Measurements from ENCODE around the gene PDCL2.
"Not testable (repeated sequence)": the region's sequence is repeated elsewhere in the genome, so short reads cannot be mapped to it uniquely, and the experiment has no call there.

PDCL2 gene

DNA sequence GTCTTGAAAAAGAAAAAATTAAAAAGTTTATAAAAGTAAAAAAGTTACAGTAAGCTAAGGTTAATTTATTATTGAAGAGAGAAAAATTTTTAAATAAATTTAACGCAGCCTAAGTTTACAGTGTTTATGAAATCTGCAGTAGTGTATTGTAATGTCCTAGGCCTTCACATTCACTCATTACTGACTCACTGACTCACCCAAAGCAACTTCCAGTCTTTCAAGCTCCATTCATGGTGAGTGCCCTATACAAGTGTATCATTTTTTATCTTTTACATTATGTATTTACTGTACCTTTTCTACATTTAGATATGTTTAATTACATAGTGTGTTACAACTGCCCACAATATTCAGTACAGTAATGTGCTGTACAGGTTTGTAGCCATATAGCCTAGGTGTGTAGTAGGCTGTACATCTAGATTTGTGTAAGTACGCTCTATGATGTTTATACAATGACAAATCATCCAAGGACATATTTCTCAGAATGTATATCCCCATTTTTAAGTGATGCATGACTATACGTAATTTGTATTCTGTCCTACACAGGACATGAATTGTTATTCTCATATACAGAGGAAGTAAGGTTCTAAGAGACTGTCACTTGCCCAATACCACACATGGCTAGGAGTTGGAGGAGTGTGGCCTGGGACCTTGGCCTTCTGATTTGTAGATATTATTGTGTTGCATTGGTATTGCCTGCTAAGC lies 19.5 kb upstream of the PDCL2 start:
- no peak for TF ChIP-seq ZNF274 (IDR thresholded peaks at IDR 0.05; ENCODE audit: low read depth, low read length)
- no peak overlapping the region for H3K4me3 ChIP-seq (ENCODE audit: low read length)

DNA sequence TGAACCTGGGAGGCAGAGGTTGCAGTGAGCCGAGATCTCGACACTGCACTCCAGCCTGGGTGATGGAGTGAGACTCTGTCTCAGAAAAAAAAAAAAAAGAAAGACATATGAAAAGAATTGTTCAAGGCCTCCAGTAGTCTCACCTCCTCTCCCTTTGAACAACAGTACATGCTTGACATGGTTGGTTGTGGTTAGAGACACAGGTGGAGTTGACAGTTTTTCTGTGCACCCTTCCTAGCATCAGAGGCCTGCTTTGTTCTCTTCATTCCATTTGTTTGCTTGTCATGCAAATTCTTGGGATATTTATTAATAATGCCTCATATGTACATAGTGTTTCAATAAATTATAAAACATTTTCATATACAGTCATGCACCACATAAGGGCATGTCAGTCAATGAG lies 18.3 kb upstream of the PDCL2 start:
- H3K4me3 ChIP-seq (ENCODE audit: low read length): no peak overlapping the region
- TF ChIP-seq ZNF274 (IDR thresholded peaks at IDR 0.05; ENCODE audit: low read depth, low read length): no peak

DNA sequence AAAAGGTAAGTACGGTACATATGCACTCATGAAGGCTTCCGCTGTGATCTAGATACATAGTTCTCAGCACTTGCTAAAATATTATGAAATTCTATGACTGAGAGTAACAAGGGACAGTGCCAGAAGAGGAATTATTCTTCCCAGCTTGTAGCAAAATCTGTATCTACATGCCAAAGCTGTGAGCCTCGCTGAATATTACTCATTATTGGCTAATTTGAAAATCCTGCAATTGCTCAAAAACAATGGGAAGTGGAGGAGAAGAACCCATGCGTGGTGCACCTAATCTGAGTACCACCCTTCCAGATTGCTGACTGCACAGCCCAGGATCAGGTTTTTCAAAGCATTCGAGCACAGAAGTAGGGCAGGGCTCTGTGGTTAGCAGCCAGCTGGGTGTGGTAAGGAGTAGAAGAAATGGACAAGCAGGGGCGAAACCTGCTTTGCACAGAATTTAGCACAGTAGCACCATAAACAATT lies 17.4 kb upstream of the PDCL2 start:
- TF ChIP-seq ZNF274 (IDR thresholded peaks at IDR 0.05; ENCODE audit: low read depth, low read length): no peak
- no peak overlapping the region for H3K4me3 ChIP-seq (ENCODE audit: low read length)

- no peak overlapping the region for H3K4me3 ChIP-seq (ENCODE audit: low read length)
- no peak for TF ChIP-seq ZNF274 (IDR thresholded peaks at IDR 0.05; ENCODE audit: low read depth, low read length)
Observed at GRCh38 chr4:55608591-55608990, 16.5 kb upstream of the PDCL2 start.

- H3K4me3 ChIP-seq (ENCODE audit: low read length): no peak overlapping the region
- no peak for TF ChIP-seq ZNF274 (IDR thresholded peaks at IDR 0.05; ENCODE audit: low read depth, low read length)
Observed at GRCh38 chr4:55604996-55605395, 13.0 kb upstream of the PDCL2 start.

DNA sequence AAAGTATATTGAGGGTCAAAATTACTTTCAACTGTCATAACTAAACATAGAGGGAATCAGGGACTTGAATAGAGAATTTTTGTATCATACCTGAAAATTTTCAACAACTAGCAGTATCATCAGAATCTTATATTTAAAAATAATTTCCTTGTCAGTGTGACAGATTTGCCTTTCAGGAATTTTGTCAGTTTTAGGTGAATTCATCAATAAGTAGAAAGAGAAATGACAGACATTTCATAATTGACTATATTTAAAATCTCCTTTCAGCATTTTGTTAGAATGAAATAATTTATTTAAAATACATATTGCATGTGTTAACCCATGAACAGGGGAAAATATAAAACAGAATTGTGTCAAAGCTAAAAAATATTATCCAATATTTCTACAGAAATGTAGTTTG lies 8.6 kb upstream of the PDCL2 start:
- no peak for TF ChIP-seq ZNF274 (IDR thresholded peaks at IDR 0.05; ENCODE audit: low read depth, low read length)
- no peak overlapping the region for H3K4me3 ChIP-seq (ENCODE audit: low read length)

GRCh38 chr4:55598641-55599040 lies 6.6 kb upstream of the PDCL2 start:
- no peak overlapping the region for H3K4me3 ChIP-seq (ENCODE audit: low read length)
- TF ChIP-seq ZNF274 (IDR thresholded peaks at IDR 0.05; ENCODE audit: low read depth, low read length): no peak

GRCh38 chr4:55588160-55588559 lies 3.9 kb downstream of the PDCL2 start:
- no peak overlapping the region for H3K4me3 ChIP-seq (ENCODE audit: low read length)
- no peak for TF ChIP-seq ZNF274 (IDR thresholded peaks at IDR 0.05; ENCODE audit: low read depth, low read length)

DNA sequence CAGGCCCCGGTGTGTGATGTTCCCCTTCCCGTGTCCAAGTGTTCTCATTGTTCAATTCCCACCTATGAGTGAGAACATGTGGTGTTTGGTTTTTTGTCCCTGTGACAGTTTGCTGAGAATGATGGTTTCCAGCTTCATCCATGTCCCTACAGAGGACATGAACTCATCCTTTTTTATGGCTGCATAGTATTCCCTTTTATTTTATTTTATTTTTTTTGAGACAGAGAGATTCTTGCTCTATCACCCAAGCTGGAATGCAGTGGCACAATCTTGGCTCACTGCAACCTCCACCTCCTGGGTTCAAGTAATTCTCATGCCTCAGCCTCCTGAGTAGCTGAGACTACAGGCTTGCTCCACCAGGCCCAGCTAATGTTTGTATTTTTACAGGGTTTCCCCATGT lies 9.3 kb downstream of the PDCL2 start:
- not testable (repeated sequence) for H3K4me3 ChIP-seq (ENCODE audit: low read length)

- H3K4me3 ChIP-seq (ENCODE audit: low read length): no peak overlapping the region
- TF ChIP-seq ZNF274 (IDR thresholded peaks at IDR 0.05; ENCODE audit: low read depth, low read length): no peak
Observed at GRCh38 chr4:55578341-55579010, 13.6 kb downstream of the PDCL2 start.

DNA sequence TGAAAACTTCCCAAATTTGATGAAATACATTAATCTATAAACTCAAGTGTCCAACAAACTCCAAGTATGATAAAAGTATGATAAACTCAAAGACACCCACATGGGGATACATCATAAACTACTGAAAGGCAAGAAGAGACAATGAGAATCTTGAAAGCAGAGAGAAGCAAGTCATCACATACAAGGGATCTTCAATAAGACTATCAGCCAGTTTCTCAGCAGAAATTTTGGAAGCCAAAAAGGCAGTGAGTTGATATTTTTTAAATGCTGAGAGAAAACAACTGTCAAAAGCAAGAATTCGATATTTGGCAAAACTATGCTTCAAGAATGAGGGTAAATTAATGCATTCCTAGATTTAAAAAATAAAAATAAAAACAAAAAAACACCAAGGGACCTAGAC lies 16.5 kb downstream of the PDCL2 start:
- no peak overlapping the region for H3K4me3 ChIP-seq (ENCODE audit: low read length)
- no peak for TF ChIP-seq ZNF274 (IDR thresholded peaks at IDR 0.05; ENCODE audit: low read depth, low read length)

DNA sequence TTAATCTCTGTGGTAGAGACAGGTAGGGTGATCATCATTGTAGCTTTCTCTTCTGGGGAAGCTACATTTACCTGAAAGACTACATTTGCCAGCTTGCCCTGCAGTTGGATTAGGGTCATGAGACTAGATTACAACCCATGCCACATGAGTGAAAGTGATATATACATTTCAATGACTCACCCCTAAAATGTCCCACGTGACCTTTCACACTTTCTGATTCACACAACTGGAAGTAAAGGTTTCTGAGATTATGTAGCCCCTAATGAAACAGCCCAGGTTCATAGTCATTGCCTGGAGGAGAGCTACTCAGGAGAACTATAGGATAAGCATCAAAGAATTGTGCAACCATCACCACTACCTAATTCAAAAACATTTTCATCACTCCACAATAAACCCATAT lies 17.8 kb downstream of the PDCL2 start:
- no peak overlapping the region for H3K4me3 ChIP-seq (ENCODE audit: low read length)
- no peak for TF ChIP-seq ZNF274 (IDR thresholded peaks at IDR 0.05; ENCODE audit: low read depth, low read length)

GRCh38 chr4:55571806-55572205 lies 20.2 kb downstream of the PDCL2 start:
- H3K4me3 ChIP-seq (ENCODE audit: low read length): no peak overlapping the region
- no peak for TF ChIP-seq ZNF274 (IDR thresholded peaks at IDR 0.05; ENCODE audit: low read depth, low read length)

DNA sequence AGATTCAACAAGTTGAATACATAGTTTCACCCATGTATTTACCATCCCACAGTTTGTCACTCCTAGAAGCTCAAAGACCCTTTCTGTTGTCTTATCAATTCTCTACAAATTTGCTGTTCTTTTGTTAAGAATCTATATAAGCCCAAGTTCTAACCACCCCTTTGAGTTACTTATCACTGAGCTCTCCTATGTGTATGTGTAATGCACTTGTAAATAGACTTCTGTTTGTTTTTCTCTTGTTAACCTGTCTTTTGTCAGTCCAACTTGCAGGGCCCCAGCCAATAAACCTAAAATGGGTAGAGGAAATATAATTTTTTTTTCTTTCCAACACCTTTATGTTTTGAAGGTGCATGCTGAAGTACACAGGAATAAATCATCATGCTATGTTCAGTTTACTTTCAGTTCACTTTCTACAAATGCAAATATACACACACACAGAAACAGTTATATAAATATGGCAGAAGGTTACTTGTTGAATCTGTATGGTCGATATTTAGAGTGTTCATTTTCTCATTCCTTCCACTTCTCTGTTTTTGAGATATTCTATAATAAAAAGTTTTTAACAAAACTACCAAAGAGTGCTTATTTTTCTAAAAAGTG lies 23.0 kb downstream of the PDCL2 start:
- H3K4me3 ChIP-seq (ENCODE audit: low read length): no peak overlapping the region
- TF ChIP-seq ZNF274 (IDR thresholded peaks at IDR 0.05; ENCODE audit: low read depth, low read length): no peak

DNA sequence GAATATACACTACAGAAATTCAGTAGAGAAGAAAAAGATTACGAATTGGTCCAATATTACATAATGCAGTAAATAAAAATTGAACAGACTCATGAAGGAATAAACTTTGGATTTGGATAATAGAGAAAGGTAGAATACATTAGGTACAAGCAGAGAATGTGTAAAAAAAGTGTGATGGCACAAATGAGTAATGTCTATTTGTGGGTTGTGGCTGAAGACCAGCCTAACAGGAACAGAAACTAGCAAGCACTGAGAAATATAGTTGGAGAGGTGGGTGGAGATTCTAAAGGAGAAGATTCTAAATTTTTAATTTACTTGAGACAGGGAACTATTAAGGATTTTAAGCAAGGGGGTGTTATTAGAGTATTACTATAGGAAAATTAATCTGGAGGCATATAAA lies 30.2 kb downstream of the PDCL2 start:
- no peak for TF ChIP-seq ZNF274 (IDR thresholded peaks at IDR 0.05; ENCODE audit: low read depth, low read length)
- H3K4me3 ChIP-seq (ENCODE audit: low read length): no peak overlapping the region

Data from GM08714 (cell line).